ENCODE data around the gene PALLD. TPM values are rescaled to one million over a fixed set of nuclear protein-coding genes. Genes with fewer than 3 reads are reported as not detected.
A peak's percentile ranks its signal among the peaks of the same experiment; 100 is the strongest.

Gene PALLD
- total and polyA plus RNA-seq, 2 of the 13 experiments (the other 11 are each of a cell fraction or from before 2014, with no cell fraction given) = 0.50 to 1.5 TPM

GRCh38 chr4:168535689-168536088 lies 38.8 kb downstream of the PALLD start:
- H3K4me3 ChIP-seq (replicated peaks in 1 of 3; ENCODE audit: insufficient read depth in 1 of 3, low read depth in 2 of 3, low read length in 3 of 3) = no peak overlapping the region
- no peak overlapping the region for H3K4me2 ChIP-seq (ENCODE audit: low read depth, low read length)
- no peak overlapping the region for H3K9ac ChIP-seq (ENCODE audit: insufficient read depth, low read depth, low read length)
- H2AFZ ChIP-seq (ENCODE audit: low read length) = peak overlapping the region; percentile 63
- H3K27me3 ChIP-seq (ENCODE audit: control insufficient read depth in 1 of 2, insufficient read depth in 2 of 2, low read length in 2 of 2) = no peaks in the 10 kb centered on the region; a peak in 1 of 5 replicates
- H3K79me2 ChIP-seq (ENCODE audit: insufficient read depth, low read length) = no peaks in the 10 kb centered on the region
- no peak overlapping the region for H3K27ac ChIP-seq (ENCODE audit: extremely low read length, insufficient read depth, low read length)
- no TSS peak for BruUV-seq (replicated peaks)
- no peaks in the 10 kb centered on the region for H3K36me3 ChIP-seq (replicated peaks in 1 of 2; ENCODE audit: control insufficient read depth in 1 of 2, insufficient read depth in 2 of 2, low read length in 2 of 2)
- ATAC-seq (no peak), FAIRE-seq (no peak), DNase-seq (ENCODE audit: low spot score) (no peak)
- H4K20me1 ChIP-seq (ENCODE audit: insufficient read depth, low read length) = no peaks in the 10 kb centered on the region
- intact Hi-C loops (cut with micrococcal nuclease; ENCODE audit: unreplicated experiment) (no loop called here), in situ Hi-C loops (cut with HindIII; ENCODE audit: extremely low pct_ligation_motif_present, low pct_unique_long_range_greater_than_20kb) (no loop called here)
- H3K9me3 ChIP-seq (ENCODE audit: low read length) = no peaks in the 10 kb centered on the region
- H3K4me1 ChIP-seq (ENCODE audit: insufficient read depth, low read length) = no peaks in the 10 kb centered on the region
- no peak for TF ChIP-seq ELF4 (CRISPR knock-in tag; IDR thresholded peaks at IDR 0.05; ENCODE audit: borderline replicate concordance)
- TF ChIP-seq ETS1 (CRISPR knock-in tag; IDR thresholded peaks at IDR 0.05) = no peak
- no peak for TF ChIP-seq SRSF9 (IDR thresholded peaks at IDR 0.05; ENCODE audit: borderline replicate concordance, insufficient read depth, low read depth, low read length, poor library complexity, severe bottlenecking)
- no peak for TF ChIP-seq ZNF274 (CRISPR knock-in tag; IDR thresholded peaks at IDR 0.05)
- no peak for TF ChIP-seq ZNF747 (CRISPR knock-in tag; IDR thresholded peaks at IDR 0.05; ENCODE audit: borderline replicate concordance)
- TF ChIP-seq ZUFSP (CRISPR knock-in tag; IDR thresholded peaks at IDR 0.05; ENCODE audit: borderline replicate concordance) = no peak
- TF ChIP-seq ZNF121 (CRISPR knock-in tag; IDR thresholded peaks at IDR 0.05) = no peak
- peak; percentile 34; the same call in 1 of the 2 replicates for TF ChIP-seq ATF7 (IDR thresholded peaks at IDR 0.05)
- TF ChIP-seq ATF7 (CRISPR knock-in tag; IDR thresholded peaks at IDR 0.05) = no peak
- ChIA-PET CTCF (ENCODE audit: low intra/inter-chr PET ratio, low total read pairs) (no interaction called here), POLR2A (no interaction called here)
- WGBS (ENCODE audit: low lambda C conversion rate) = under 1% methylated on average over 5 of the region's 5 CpGs
